ENCODE measurements around the gene ALDH3A2.
"Not testable (repeated sequence)": the region's sequence is repeated elsewhere in the genome, so short reads cannot be mapped to it uniquely, and the experiment has no call there.

Gene ALDH3A2

DNA sequence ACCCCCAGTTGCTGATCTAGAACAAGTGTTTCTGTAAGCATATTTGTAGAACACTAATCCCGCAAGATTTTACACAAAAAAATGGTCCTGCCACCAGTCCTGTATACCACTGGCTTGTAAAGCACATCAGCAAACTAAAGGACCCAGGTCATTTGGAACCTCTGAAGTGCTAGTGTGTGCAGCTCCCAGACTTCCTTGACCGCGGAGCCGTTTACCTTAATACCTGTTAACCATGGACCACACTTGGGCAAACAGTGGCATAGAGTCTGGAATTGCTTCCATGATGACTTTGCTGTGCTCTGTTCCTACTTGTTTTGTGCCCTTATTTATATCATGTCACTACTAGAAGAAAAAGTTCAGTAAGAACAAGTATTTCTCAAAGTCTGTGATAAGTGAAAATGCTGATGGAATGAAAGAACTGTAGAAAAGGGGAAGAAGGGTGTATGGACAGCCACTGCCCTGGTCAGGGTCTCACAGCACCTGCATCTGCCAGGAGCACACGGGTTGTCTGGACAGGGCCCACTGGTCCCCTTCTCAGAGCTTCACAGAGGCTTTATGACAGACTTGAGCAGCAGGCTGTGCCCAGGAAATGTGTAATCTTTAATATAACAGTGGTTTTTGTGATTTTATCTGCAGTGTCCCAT lies 29.3 kb downstream of the ALDH3A2 start:
- in situ Hi-C loops (cut with MboI; ENCODE audit: low sequenced_read_pairs), result no loop called here

DNA sequence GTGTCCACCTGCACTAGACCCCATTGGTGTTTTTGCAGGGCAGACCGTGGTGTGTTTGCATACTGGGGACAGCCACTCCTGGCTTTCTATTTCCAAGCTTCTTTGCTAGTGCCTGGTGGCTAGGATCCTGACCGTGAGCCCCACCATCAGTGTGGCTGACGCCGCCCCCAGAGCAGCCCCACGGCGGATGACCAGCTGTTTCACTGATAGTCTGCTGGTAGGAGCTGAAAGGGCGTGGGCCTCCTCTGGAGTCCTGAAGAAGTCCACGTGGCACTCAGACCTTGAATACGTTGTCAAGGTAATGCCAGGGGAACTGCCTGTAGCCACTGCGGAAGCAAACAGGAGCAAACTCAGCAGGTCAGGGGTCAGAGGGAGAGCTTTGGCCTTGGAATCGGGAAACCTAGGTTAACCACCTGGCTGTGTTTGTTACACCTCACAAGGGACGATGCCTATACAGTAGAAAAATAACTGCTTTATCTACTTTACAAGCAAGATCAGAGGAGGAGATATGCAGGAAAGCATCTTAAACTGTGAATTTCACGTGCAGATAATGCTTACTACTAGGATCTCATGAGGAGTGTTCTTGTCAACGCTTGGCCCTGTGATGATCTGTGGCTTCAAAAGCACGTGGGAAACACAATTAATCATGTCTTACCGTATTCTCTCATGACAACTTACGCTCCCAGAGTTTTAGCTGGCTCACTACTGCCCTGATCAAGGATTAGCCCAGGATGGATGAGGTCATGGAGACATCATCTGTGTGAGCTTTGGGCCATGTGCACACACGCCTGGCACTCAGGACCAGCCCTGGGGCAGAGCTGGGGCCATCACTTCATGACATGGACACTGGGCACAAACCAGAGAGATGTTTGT lies 30.3 kb downstream of the ALDH3A2 start:
- in situ Hi-C loops (cut with MboI; ENCODE audit: low sequenced_read_pairs), result no loop called here

DNA sequence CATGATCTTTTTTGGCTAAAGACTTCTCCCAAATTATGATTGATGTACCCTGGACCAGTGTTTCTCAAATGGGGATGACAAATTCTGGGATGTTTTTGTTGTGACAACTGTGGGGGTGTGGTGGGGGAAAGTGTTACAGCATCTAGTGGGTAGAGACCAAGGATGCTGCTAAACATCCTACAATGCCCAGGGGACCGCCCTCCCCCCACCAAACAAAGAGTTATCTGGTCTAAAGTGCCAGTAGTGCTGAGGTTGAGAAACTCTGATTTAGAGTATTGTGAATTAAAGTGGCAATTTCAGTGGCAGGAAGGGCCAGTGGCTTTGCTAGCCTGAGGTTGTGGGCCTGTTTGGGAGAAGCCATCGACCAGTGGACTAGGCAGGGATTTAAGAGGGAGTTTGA lies 34.6 kb downstream of the ALDH3A2 start:
- in situ Hi-C loops (cut with MboI; ENCODE audit: low sequenced_read_pairs), result no loop called here

DNA sequence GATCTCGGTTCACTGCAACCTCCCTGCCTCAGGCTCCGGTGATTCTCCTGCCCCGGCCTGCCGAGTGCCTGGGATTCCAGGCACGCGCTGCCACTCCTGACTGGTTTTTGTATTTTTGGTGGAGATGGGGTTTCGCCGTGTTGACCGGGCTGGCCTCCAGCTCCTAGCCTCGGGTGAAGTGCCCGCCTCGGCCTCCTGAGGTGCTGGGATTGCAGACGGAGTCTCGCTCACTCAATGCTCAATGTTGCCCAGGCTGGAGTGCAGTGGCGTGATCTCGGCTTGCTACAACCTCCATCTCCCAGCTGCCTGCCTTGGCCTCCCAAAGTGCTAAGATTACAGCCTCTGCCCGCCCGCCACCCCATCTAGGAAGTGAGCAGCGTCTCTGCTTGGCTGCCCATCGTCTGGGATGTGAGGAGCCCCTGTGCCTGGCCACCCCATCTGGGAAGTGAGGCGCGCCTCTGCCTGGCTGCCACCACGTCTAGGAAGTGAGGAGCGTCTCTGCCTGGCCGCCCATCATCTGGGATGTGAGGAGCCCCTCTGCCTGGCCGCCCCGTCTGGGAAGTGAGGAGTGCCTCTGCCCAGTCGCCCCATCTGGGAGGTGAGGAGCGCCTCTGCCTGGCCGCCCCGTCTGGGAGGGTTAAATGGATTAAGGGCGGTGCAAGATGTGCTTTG lies 36.5 kb downstream of the ALDH3A2 start:
- in situ Hi-C loops (cut with MboI; ENCODE audit: low sequenced_read_pairs), result not testable (repeated sequence)

DNA sequence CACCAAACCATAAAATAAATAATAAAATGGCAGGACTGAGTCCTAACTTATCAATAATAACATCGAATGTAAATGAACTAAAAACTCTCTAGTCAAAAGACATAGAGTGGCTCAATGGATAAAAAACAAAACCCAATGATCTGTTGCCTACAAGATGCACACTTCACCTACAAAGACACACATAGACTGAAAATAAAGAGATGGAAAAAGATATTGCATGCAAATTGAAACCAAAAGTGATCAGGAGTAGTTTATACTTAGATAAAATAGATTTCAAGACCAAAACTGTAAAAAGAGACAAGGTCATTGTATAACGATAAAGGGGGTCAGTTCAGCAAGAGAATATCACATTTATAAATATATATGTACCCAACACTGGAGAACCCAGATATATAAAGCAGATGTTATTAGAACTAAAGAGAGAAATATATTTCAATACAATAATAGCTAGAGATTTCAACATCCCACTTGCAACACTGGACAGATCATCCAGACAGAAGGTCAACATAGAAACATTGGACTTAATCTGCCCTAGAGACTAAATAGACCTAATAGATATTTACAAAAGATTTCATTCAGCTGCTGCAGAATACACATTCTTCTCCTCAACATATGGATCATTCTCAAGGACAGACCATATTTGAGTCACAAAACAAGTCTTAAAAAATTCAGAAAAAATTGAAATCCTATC lies 38.0 kb downstream of the ALDH3A2 start:
- in situ Hi-C loops (cut with MboI; ENCODE audit: low sequenced_read_pairs), result no loop called here

DNA sequence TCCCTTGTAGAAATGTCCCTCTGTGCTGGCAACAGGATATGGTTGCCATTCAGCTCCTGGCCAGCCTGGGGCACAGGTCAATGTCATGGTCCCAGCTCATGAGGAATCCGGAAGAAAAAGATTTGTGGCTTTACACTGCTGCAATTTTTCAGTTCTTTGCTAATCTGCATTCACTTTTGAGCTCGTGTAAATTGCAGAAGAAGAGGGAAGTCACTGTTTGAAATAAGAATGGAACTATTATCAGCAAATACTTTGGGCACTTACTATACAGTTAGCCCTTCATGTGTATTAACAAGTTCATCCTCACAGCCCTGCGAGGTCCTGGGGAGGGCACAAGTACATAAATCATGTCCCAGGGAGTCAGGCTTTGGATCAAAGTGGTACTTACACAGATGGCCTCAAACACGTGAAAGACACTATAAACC lies 53.7 kb downstream of the ALDH3A2 start:
- in situ Hi-C loops (cut with MboI; ENCODE audit: low sequenced_read_pairs), result no loop called here

DNA sequence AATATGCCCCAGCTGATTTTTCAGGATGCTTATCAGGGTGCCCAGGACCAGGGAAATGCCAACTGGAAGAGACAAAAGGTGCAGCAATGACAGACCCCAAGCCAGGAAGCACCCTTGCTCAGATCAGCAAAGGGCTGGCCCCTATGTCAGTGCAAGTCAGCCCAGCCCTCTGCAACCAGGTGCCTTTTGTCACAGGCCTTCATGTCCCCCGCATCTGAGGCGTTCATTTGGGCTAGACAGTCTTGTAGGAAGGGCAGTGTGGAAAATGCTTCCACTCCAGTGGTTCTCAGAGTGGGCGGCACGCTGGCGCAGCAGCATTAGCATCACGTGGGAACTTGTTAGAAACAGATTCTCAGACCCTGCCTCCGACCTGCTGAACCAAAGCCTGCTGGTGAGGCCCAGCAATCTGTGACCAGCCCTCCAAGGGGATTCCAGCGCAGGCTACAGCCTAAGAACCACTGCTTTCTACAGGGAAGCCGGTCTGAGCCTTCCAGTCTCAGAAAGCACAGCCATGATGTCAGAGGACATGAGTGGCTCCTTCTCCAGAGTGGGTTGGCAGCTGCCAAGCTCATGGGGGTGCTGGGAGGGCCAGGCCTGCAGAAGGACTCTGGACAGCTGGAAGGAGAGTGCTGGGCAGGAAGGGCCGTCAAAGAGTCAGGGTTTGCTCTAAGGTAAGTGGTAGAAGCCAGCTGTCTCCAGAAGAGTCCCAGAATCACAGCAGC lies 54.7 kb downstream of the ALDH3A2 start:
- in situ Hi-C loops (cut with MboI; ENCODE audit: low sequenced_read_pairs), result no loop called here

DNA sequence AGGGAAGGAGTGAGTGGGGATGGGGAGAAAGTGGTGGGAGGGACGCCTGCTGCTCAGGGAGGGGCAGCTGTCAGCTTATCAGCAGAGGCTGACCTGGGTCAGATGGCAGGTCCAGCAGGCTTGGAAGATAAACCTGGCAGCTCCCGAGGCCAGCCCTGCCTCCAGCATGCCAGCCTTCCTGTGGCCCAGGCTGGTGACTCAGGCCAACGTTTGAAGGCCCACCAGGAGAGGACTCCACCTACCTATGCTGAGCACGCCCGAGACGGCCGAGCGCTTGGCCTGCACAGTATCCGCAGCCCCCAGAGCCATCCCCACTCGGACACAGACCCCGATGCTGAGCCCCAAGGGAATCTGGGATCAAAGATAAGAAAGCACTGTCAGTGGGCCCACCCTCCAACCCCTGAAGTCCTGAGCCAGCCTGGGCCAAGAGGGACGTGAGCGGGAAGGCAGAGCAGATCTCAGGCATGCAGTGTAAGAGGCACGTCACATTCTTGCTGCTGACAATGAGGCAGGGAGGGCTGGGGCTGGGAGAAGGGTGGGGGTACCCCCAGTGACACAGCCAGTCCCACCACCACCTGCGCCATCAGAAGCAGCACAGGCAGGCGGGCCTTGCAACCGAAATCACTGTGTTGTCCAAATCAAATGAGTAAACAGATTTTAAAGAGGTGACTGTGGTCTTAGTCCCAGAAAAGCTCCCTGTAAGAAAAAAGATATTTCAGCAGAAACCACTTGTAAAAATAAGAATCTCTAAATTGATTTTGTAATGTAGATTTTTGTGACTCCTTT lies 55.5 kb downstream of the ALDH3A2 start:
- in situ Hi-C loops (cut with MboI; ENCODE audit: low sequenced_read_pairs), result no loop called here

DNA sequence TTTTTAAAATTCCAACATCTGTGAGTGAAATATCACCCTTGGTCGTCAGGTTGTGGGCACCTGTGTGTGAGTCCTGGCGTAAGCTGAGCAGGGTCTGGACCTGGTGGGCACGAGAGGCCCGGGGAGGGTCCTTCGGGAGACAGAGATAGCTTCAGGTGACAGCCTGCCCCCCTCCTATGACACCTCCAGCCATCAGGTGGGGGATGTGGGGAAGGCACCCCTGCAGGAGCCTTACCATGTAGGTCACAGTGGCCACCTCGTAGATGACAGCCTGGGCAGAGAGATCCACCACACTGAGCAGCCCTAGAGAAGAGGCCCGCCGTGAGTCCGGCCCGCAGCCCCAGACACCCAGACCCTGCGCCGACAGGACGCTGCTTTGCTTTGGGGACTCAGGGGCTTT lies 56.6 kb downstream of the ALDH3A2 start:
- in situ Hi-C loops (cut with MboI; ENCODE audit: low sequenced_read_pairs), result no loop called here

DNA sequence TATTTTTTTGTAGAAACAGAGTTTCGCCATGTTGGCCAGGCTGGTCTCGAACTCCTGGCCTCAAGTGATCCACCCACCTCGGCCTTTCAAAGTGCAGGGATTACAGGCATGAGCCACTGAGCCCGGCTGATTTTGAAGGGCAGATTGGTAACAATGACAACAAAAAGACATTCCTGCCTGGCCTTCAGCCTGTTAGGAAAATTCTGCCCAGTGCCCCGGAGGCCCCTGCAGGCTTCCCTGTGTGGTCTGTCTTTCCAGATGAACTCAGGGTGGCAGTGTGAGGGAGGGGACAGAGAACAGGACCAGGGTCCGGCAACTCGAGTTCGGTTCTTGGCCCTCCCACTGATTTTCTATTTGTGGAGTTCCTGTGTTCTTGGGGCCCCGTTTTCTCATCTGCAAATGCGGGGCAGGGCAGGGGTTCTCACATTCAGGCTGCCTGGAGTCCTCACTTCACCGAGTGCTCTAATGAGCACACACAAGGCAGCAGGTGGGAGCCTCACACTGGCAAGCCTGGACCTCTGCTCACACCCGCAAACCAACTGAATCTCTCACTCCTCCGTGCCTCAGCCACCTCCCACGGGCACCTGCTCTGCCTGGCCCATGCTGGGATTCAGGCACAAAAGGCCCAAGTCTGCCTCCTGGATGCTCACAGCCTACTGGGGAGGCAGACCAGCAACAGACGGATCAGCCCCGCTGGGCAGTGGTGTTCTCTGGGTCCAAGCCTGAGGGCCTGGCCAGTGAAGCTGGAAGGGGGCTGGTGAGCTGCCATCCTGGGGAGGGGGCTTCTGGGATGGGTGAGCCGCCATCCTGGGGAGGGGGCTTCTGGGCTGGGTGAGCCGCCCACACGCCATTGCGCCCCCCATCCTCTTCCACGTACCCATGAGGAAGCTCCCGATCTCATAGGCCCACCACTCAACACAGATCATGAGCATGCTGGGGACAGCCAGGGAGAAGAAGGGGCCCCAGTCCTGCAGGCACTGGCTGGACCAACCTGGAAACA lies 57.5 kb downstream of the ALDH3A2 start:
- in situ Hi-C loops (cut with MboI; ENCODE audit: low sequenced_read_pairs), result no loop called here

DNA sequence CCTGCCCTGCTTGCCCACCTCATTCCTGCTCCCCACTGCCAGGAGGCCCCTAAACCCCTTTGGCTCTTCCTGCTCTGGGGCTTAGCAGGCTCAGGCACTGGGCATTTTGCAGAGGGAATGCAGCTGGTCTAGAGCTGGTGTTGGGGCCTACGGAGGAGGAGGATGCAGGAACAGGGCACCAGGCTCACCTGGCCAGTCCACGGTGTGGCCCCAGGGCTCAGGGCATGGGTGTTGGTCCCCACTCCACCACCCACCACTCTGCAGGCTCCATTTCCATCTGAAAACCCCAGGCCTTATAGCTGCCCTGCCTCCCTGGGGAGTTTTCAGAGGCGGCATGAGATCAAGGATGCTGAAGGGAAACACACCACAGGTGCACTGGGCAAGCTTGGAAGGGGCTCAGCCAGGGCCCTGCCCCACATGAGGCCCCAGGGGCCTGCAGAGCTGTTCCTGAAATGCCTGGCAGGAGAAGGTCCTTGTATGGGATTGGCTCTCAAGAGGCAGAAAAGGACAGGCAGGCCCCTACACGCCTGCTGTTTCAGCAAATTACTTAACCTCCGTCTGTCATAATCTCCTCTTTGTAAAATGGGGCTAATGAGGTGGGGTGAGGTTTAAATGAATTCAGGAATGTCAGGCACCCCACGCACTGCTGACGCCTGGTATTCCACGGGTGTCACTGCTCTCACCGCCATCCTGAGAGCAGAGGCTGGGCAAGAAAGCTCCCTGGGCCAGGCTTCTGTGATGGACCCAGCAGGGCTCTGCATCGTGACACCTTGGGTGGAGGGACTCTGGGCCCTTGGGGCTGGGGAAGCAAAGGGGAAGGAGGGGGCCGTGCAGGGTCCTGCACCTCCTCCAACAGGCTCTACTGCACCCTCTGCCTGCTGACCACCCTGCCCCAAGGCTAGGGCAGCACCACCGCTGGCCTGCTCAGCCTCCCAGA lies 58.5 kb downstream of the ALDH3A2 start:
- in situ Hi-C loops (cut with MboI; ENCODE audit: low sequenced_read_pairs), result no loop called here

DNA sequence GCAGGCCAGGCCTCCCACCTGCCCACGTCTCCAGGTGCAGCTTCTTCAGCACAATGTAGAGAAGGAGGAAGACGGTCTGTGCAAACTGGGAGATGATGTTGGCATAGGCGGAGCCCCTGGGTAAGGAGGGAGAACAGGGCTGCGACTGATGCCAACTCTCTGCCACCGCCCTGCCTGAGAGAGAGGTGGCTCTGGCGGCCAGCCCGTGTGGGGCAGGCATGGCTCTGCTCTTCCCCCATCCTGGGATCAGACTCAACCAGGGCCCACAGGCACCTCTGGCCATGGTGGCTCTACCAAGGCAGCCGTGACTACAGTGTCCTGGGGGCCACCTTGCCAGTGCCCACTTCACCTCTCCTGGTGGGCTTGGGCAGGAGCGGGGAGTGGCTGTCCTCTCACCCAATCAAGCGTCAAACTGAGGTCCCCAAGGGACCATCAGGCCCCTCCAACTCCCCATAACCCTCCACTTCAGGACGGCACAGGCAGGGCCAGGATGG lies 59.2 kb downstream of the ALDH3A2 start:
- in situ Hi-C loops (cut with MboI; ENCODE audit: low sequenced_read_pairs), result no loop called here

DNA sequence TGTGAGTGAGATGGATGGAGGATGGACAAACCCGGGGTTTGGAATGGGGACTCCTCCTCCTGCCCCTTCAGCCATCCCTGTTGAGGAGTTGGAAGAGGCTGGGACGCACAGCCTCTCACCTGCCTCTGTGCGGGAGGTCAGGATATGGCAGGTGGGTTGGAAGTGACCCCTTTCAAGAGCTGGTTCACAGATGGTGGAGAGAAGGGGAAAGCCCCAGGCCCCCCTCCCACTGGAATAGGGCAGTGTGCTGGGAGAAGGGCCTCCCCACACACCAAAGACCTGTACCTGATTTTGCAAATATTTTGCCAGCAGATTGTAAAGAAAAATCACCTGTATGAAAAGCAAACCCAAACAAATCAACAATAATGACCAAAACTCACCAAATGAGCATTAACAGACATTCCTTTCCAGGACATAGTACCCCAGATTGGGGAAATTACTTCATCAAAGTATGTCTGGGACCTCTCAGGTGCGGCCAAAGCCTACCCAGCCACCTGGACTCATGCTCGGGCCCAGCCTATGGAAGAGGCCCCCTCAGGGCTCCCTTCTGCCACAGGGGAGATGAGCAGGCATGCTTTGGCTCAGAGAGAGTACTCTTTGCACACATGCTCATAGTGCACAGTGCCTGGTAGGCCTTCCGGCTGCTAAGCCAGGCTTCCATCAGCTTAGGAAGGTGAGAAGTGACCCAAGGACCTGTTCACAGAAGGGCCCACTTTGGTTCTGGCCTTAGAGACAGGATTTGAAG lies 60.1 kb downstream of the ALDH3A2 start:
- in situ Hi-C loops (cut with MboI; ENCODE audit: low sequenced_read_pairs), result no loop called here

DNA sequence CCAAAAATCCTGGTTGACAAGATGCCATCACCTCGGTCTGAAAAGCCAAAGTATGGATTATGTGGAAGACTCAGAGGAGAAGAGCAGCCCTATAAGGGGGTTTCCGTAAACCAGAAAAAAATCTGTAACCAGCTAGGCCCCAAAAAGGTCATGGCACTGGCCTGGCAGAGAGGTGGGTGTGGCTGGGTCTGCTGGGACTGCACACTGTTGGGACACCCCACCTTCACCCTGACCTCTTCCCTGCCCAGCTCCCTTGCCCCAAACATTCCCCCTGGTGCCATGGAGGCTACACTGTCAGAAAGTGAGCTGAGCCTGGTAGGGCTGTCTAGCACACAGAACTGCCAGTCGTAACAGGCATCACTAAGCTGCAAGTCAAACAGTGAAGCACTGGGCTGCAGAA lies 61.3 kb downstream of the ALDH3A2 start:
- in situ Hi-C loops (cut with MboI; ENCODE audit: low sequenced_read_pairs), result no loop called here

DNA sequence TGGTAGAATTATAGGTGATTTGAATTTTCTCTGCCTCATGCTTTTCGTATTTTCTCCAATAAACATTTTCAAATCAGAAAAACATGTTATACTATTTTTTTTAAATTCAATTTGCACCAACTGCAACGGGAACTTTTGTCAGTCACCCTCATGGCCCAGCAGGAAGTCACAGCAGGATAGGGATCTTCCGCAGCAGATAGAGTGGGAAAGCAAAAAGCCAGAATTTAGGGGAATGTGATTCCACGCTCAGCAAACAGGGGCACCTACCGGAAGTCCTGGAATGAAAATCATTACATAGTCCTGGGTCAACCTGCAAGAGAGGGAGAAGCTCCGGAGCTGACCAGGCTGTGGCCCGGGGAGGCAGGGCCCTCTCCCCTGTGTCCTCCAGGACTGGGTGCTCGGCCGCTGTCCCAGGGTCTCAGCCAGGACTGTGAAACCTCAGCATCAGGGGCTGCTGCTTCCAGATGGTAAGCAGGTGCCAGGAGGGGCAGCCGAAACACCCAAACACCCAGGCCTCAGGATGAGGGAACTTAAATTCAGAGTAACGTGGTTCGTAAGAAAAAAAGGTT lies 64.0 kb downstream of the ALDH3A2 start:
- in situ Hi-C loops (cut with MboI; ENCODE audit: low sequenced_read_pairs), result no loop called here

DNA sequence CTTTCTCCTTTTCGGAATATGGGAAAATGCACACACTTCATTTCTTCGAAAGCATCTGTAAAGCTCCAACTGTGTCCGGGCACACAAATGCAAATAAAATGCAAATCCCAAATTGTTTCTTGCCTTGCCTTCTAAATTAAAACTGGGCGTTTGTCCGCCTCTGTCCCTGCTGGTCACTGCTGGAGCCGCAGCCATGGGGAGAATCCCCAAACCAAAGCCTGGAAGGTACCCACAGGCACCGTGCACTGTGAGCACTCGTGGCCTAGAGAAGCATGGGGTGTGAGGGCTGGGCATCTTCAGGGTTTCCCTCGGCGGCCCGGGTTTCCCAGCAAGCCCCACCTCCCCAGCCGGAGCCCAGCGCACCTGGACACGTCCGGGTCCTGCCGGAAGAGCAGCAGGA lies 64.9 kb downstream of the ALDH3A2 start:
- in situ Hi-C loops (cut with MboI; ENCODE audit: low sequenced_read_pairs), result no loop called here
